Measurements from ENCODE around the gene MTCH2.

DNA sequence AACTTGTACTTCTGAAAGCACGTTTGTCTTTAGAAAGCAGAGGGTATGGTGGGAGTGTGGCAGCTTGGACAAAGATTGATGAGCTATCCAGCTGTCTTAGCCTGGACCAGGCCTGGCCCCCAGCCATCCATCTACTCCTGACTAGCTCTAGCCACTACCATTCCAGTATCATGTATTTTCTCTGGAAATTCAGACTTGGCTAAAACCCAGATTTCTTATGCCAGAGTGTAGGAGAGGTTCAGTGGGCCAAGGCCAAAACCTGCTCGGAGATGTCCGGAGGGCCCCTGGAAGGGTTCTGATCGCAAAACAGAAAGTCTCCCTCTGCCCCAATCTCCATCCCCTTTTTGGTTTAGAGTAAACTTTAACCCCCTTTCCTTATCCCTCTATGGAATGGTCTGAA is 24.8 kb upstream of the MTCH2 start:
- TF ChIP-seq, protein P1, sequence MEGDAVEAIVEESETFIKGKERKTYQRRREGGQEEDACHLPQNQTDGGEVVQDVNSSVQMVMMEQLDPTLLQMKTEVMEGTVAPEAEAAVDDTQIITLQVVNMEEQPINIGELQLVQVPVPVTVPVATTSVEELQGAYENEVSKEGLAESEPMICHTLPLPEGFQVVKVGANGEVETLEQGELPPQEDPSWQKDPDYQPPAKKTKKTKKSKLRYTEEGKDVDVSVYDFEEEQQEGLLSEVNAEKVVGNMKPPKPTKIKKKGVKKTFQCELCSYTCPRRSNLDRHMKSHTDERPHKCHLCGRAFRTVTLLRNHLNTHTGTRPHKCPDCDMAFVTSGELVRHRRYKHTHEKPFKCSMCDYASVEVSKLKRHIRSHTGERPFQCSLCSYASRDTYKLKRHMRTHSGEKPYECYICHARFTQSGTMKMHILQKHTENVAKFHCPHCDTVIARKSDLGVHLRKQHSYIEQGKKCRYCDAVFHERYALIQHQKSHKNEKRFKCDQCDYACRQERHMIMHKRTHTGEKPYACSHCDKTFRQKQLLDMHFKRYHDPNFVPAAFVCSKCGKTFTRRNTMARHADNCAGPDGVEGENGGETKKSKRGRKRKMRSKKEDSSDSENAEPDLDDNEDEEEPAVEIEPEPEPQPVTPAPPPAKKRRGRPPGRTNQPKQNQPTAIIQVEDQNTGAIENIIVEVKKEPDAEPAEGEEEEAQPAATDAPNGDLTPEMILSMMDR (IDR thresholded peaks at IDR 0.05) = no peak
- TF ChIP-seq POLR2AphosphoS5 (IDR thresholded peaks at IDR 0.05) = no peak

Measured in esophagus muscularis mucosa (tissue), 3 donors.